ENCODE measurements around the gene KCNIP1. TPM values are rescaled to one million over a fixed set of nuclear protein-coding genes. Genes with fewer than 3 reads are reported as not detected.

KCNIP1 gene
- total RNA-seq, 2 donors from 2014 or later, result 0.52 to 0.99 TPM

- TF ChIP-seq, protein P1, sequence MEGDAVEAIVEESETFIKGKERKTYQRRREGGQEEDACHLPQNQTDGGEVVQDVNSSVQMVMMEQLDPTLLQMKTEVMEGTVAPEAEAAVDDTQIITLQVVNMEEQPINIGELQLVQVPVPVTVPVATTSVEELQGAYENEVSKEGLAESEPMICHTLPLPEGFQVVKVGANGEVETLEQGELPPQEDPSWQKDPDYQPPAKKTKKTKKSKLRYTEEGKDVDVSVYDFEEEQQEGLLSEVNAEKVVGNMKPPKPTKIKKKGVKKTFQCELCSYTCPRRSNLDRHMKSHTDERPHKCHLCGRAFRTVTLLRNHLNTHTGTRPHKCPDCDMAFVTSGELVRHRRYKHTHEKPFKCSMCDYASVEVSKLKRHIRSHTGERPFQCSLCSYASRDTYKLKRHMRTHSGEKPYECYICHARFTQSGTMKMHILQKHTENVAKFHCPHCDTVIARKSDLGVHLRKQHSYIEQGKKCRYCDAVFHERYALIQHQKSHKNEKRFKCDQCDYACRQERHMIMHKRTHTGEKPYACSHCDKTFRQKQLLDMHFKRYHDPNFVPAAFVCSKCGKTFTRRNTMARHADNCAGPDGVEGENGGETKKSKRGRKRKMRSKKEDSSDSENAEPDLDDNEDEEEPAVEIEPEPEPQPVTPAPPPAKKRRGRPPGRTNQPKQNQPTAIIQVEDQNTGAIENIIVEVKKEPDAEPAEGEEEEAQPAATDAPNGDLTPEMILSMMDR (IDR thresholded peaks at IDR 0.05), result no peak
- H3K27me3 ChIP-seq, result no peaks in the 10 kb centered on the region
- DNase-seq (no peak), ATAC-seq (no peak)
- no peaks in the 10 kb centered on the region for H3K9me3 ChIP-seq
- H3K27ac ChIP-seq, result no peak overlapping the region
- intact Hi-C loops (cut with DNase I), result no loop called here
- 58 to 63% methylated on average over 2 of the region's 2 CpGs for WGBS, 2 donors
- no peaks in the 10 kb centered on the region for H3K36me3 ChIP-seq (replicated peaks in 1 of 2; ENCODE audit: insufficient read depth in 1 of 2, low read depth in 2 of 2)
- no peak overlapping the region for H3K4me3 ChIP-seq
- no peaks in the 10 kb centered on the region for H3K4me1 ChIP-seq
Measured at GRCh38 chr5:170732685-170733084, 228.9 kb downstream of the KCNIP1 start.

- DNase-seq, result no peak
- Histone ChIP-seq H3K4me3 (no peak overlapping the region), H3K27ac (no peak overlapping the region), H3K27me3 (no peaks in the 10 kb centered on the region), H3K9me3 (no peaks in the 10 kb centered on the region), H3K4me1 (no peaks in the 10 kb centered on the region), H3K36me3 (replicated peaks in 1 of 2; ENCODE audit: insufficient read depth in 1 of 2, low read depth in 2 of 2) (no peaks in the 10 kb centered on the region)
- intact Hi-C loops (cut with DNase I), result no loop called here
- WGBS, 2 donors, result 71 to 74% methylated on average over 3 of the region's 3 CpGs
- TF ChIP-seq POLR2A (IDR thresholded peaks at IDR 0.05), result no peak
- TF ChIP-seq, protein P1 (IDR thresholded peaks at IDR 0.05), result no peak
- ATAC-seq, result no peak
Measured at GRCh38 chr5:170736966-170737365, 233.1 kb downstream of the KCNIP1 start.

- H3K27ac ChIP-seq, result no peak overlapping the region
- 88 to 93% methylated on average over 1 of the region's 1 CpG for WGBS, 2 donors
- H3K27me3 ChIP-seq, result no peaks in the 10 kb centered on the region
- no peaks in the 10 kb centered on the region for H3K36me3 ChIP-seq (replicated peaks in 1 of 2; ENCODE audit: insufficient read depth in 1 of 2, low read depth in 2 of 2)
- intact Hi-C loops (cut with DNase I), result no loop called here
- TF ChIP-seq POLR2A (IDR thresholded peaks at IDR 0.05), result no peak
- TF ChIP-seq, protein P1 (IDR thresholded peaks at IDR 0.05), result no peak
- DNase-seq (no peak), ATAC-seq (no peak)
- H3K4me3 ChIP-seq, result no peak overlapping the region
- no peaks in the 10 kb centered on the region for H3K4me1 ChIP-seq
- H3K9me3 ChIP-seq, result no peaks in the 10 kb centered on the region
Measured at GRCh38 chr5:170737591-170737990, 233.8 kb downstream of the KCNIP1 start.

DNA sequence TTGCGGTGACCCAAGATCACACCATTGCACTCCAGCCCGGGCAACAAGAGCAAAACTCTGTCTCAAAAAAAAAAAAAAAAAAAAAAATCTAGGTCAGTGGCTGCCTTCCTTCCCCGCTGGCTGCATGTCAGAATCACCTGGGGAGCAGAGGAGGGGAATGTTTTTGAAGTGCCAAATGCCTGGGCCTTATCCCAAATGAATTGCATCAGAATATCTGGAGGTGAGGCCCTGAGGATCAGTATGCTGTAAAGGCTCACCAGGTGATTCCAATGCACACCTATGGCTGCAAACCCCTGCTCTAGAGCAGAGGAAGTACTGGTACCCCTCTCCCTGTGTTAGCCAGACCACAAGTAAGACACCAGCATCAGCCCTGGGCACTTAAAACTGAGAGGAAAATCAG is 235.0 kb downstream of the KCNIP1 start:
- intact Hi-C loops (cut with DNase I), result no loop called here
- H3K27me3 ChIP-seq, result no peaks in the 10 kb centered on the region
- ATAC-seq (peak; percentile 53), DNase-seq (peak in 3 of 4 donors; percentile 35 to 58 (median 43))
- TF ChIP-seq, protein P1 (IDR thresholded peaks at IDR 0.05), result no peak
- TF ChIP-seq POLR2A (IDR thresholded peaks at IDR 0.05), result no peak
- 42 to 43% methylated on average over 3 of the region's 3 CpGs for WGBS, 2 donors
- H3K4me1 ChIP-seq, result no peaks in the 10 kb centered on the region
- H3K36me3 ChIP-seq (replicated peaks in 1 of 2; ENCODE audit: insufficient read depth in 1 of 2, low read depth in 2 of 2), result no peaks in the 10 kb centered on the region
- H3K9me3 ChIP-seq, result no peaks in the 10 kb centered on the region
- no peak overlapping the region for H3K27ac ChIP-seq
- no peak overlapping the region for H3K4me3 ChIP-seq

DNA sequence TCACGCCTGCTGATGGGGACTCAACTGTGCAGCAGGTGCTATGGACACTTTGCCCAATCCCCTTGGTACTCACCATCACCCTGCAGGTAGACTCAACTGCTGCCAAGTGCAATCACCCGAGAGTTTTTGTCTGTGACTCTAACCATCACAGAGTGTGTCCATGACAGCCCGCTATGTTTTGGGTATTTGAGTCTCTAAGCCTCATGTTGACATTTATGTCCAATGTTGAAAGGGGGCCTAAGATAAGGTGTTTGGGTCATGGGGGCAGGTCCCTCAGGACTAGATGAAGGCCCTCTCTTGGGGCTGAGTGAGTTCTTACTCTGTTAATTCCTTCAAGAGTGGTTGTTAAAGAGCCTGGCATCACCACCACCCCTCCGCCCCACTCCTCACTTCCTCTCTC is 235.6 kb downstream of the KCNIP1 start:
- Histone ChIP-seq H3K9me3 (no peaks in the 10 kb centered on the region), H3K27ac (no peak overlapping the region), H3K36me3 (replicated peaks in 1 of 2; ENCODE audit: insufficient read depth in 1 of 2, low read depth in 2 of 2) (no peaks in the 10 kb centered on the region), H3K4me3 (no peak overlapping the region), H3K4me1 (peaks cover 6% of the 10 kb centered on the region), H3K27me3 (no peaks in the 10 kb centered on the region)
- intact Hi-C loops (cut with DNase I), result no loop called here
- WGBS, 2 donors, result 82 to 95% methylated on average over 4 of the region's 4 CpGs
- DNase-seq (no peak), ATAC-seq (no peak)
- TF ChIP-seq, protein P1 (IDR thresholded peaks at IDR 0.05), result no peak
- no peak for TF ChIP-seq POLR2A (IDR thresholded peaks at IDR 0.05)

Data from body of pancreas (tissue), 4 donors.